ENCODE results near the gene IL2RA.
"Not testable (repeated sequence)": the region's sequence is repeated elsewhere in the genome, so short reads cannot be mapped to it uniquely, and the experiment has no call there.

Gene IL2RA

DNA sequence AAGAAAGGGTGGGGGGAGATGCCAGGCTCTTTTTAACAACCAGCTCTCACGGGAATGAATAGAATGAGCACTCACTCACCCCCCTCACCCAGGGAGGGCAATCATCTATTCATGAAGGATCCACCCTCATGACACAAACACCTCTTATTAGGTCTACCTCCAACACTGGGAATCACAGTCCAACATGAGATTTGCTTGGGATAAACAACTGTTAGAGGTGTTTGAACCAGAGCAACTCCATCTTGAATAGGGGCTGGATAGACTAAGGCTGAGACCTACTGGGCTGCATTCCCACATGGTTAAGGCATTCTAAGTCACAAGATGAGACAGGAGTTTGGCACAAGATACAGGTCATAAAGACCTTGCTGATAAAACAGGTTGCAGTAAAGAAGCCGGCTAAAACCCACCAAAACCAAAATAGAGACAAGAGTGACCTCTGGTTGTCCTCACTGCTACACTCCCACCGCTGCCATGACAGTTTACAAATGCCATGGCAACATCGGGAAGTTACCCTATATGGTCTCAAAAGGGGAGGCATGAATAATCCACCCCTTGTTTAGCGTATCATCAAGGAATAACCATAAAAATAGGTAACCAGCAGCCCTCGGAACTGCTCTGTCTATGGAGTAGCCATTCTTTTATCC lies 56.9 kb downstream of the IL2RA start:
- H3K9me3 ChIP-seq (ENCODE audit: insufficient read depth, low read depth, low read length); H3K27me3 ChIP-seq (ENCODE audit: insufficient read depth, low read length); H3K4me3 ChIP-seq (ENCODE audit: low read length); H3K4me1 ChIP-seq (ENCODE audit: insufficient read depth, low read length); H3K36me3 ChIP-seq (ENCODE audit: insufficient read depth, low read depth, low read length); H3K27ac ChIP-seq (ENCODE audit: low read length); H3K9ac ChIP-seq (ENCODE audit: low read depth, low read length): not testable (repeated sequence)

DNA sequence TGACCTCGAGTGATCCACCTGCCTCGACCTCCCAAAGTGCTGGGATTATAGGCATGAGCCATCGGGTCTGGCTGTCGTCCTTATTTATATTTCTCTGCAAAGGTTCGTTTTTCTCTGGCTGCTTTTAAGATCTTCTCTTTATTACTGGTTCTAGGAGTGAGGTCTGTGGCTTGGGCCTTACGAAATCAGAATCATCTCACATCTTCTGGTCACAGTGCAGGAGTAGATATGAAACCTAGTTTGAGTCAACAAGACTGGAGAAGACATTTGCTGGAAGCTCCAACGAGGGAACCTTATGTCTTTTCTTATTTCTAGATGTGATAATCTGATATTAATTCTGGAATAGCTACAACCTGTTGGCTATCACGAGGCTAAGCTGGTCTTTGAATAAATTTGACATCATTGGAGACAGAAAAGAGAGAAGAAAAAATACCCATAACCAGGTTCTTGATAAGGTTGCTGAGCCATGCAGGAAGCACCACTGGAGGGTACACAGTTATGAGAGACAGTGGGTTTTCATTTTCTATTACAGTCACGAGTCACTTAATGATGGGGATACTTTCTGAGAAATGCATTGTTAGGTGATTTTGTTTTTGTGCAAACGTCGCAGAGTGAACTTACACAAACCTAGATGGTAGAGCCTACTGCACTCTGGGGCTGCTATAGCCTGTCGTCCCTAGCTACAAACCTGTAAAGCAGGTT lies 59.2 kb downstream of the IL2RA start:
- Histone ChIP-seq H3K9me3 (ENCODE audit: insufficient read depth, low read depth, low read length) (peaks cover 6% of the 10 kb centered on the region), H3K4me1 (ENCODE audit: insufficient read depth, low read length) (no peaks in the 10 kb centered on the region), H3K36me3 (ENCODE audit: insufficient read depth, low read depth, low read length) (no peaks in the 10 kb centered on the region), H3K27ac (ENCODE audit: low read length) (no peak overlapping the region), H3K9ac (ENCODE audit: low read depth, low read length) (no peak overlapping the region), H3K27me3 (ENCODE audit: insufficient read depth, low read length) (no peaks in the 10 kb centered on the region), H3K4me3 (ENCODE audit: low read length) (no peak overlapping the region)

DNA sequence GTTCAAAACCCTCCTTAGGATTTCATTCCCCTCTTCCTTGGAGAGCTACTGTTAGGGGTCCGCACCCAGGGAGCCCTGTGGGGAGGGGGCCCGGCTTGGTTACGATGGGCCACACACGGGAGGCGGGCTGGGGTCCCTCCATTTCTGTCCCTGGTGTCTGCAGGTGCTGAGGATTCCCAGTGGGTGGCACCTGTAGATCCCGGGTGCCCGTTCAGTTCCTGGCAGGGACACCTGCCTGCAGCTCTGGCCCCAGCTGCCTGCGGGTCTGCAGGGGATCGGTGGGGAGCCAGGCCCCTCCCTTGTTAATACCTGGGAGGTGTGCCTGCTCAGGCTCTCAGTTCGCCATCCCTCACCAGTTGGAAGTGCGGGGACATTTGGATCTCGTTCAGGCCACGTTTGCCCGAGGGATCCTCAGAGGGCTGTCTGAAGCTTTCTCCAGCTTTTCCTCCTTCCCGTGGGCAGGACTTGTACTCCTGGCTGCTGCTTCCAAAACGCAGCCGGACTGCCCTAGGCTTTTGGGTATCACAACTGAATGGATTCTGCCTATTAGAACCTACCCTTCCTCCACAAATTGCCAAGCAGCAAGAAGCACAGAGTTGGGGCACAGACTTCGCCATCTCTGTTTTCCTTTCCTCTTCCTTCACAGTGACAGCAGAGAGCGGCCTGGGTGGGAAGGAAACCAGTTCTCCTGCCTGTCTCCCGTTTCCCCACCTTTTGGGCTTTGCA lies 62.6 kb downstream of the IL2RA start:
- Histone ChIP-seq H3K9me3 (ENCODE audit: insufficient read depth, low read depth, low read length) (no peaks in the 10 kb centered on the region), H3K4me3 (ENCODE audit: low read length) (no peak overlapping the region), H3K36me3 (ENCODE audit: insufficient read depth, low read depth, low read length) (no peaks in the 10 kb centered on the region), H3K4me1 (ENCODE audit: insufficient read depth, low read length) (peaks cover 10% of the 10 kb centered on the region; the same call in 1 of the 2 replicates), H3K9ac (ENCODE audit: low read depth, low read length) (no peak overlapping the region), H3K27ac (ENCODE audit: low read length) (no peak overlapping the region), H3K27me3 (ENCODE audit: insufficient read depth, low read length) (no peaks in the 10 kb centered on the region)

DNA sequence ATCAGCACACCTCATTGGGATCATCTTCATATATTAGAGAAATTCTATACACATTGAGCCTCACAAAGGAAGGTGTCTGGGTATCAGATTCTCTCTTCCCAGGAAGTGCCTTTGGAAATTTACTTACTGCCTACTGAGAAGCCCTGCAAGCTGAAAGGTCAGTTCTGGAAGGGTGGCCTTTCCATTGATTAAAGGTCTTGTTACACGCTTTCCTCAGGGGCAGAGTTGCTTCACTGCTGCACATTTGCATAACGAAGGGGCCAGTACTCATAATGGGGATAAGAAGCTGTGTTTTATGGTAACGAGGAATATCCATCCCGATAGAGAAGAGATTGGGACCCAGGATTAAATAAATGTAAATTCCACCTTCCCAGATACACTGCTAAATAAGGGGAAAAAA lies 65.5 kb downstream of the IL2RA start:
- no peaks in the 10 kb centered on the region for H3K36me3 ChIP-seq (ENCODE audit: insufficient read depth, low read depth, low read length)
- peaks cover 12% of the 10 kb centered on the region for H3K9me3 ChIP-seq (ENCODE audit: insufficient read depth, low read depth, low read length)
- peaks cover 10% of the 10 kb centered on the region; the same call in 1 of the 2 replicates for H3K4me1 ChIP-seq (ENCODE audit: insufficient read depth, low read length)
- no peak overlapping the region for H3K4me3 ChIP-seq (ENCODE audit: low read length)
- H3K9ac ChIP-seq (ENCODE audit: low read depth, low read length): no peak overlapping the region
- no peaks in the 10 kb centered on the region for H3K27me3 ChIP-seq (ENCODE audit: insufficient read depth, low read length)
- H3K27ac ChIP-seq (ENCODE audit: low read length): no peak overlapping the region

DNA sequence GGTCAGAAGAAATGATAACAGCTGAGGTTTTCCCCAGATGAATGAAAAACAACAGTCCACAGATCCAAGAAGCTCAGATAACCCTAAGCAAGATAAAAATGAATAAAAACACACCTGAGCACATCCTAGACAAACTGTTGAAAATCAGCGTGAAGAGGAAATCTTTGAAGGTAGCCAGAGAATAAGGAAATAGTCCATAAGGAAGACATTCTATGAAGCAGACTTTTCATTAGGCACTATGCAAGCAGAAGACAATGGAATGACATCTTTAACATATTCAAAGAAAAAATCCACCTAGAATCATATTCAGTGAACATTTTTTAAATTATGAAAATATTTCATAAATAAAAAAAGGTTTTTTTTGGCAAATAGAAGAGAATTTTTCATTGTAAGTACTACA lies 69.8 kb downstream of the IL2RA start:
- H3K4me3 ChIP-seq (ENCODE audit: low read length): no peak overlapping the region
- no peak overlapping the region for H3K9ac ChIP-seq (ENCODE audit: low read depth, low read length)
- no peak overlapping the region for H3K27ac ChIP-seq (ENCODE audit: low read length)
- H3K36me3 ChIP-seq (ENCODE audit: insufficient read depth, low read depth, low read length): no peaks in the 10 kb centered on the region
- H3K27me3 ChIP-seq (ENCODE audit: insufficient read depth, low read length): no peaks in the 10 kb centered on the region
- peaks cover 15% of the 10 kb centered on the region for H3K9me3 ChIP-seq (ENCODE audit: insufficient read depth, low read depth, low read length)
- peaks cover 10% of the 10 kb centered on the region; the same call in 1 of the 2 replicates for H3K4me1 ChIP-seq (ENCODE audit: insufficient read depth, low read length)

DNA sequence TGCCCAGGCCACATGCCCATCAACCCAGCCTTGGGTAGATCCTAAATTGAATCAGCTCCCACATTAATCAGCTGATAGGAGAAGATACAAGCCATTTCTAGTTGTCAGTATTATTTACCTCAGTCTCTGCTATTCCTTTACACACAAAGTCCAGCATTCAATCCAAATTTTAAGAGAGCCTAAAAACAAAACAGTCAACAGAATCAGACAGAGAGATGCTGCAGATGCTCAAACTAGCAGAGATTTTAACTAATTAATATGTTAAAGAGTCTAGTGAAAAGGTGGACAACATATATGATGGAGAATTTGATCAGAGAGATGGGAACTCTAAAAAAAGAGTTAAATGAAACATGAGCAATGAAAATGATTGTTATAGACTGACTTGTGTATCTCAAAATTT lies 70.5 kb downstream of the IL2RA start:
- H3K36me3 ChIP-seq (ENCODE audit: insufficient read depth, low read depth, low read length): no peaks in the 10 kb centered on the region
- peaks cover 15% of the 10 kb centered on the region for H3K9me3 ChIP-seq (ENCODE audit: insufficient read depth, low read depth, low read length)
- no peak overlapping the region for H3K27ac ChIP-seq (ENCODE audit: low read length)
- peaks cover 5% of the 10 kb centered on the region; the same call in 1 of the 2 replicates for H3K4me1 ChIP-seq (ENCODE audit: insufficient read depth, low read length)
- no peak overlapping the region for H3K4me3 ChIP-seq (ENCODE audit: low read length)
- no peak overlapping the region for H3K9ac ChIP-seq (ENCODE audit: low read depth, low read length)
- H3K27me3 ChIP-seq (ENCODE audit: insufficient read depth, low read length): no peaks in the 10 kb centered on the region

DNA sequence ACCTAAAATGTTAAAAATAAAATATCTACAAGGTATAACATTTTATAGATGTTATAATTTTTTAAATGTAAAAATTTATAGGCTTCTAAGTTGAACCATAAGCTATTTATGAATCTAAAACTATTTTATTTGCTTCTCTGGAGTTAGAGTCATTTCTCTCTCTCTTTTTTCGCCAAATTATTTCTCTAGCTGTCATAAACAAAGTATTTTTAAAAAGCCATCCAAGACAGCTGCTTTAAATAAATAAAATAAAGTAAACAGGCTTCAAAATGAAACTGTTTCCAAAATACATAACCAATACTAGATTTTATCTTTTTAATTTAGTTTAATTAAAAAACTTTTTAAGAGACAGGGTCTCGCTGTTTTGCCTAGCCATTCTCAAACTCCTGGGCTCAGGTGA lies 72.4 kb downstream of the IL2RA start:
- H3K27ac ChIP-seq (ENCODE audit: low read length): no peak overlapping the region
- no peaks in the 10 kb centered on the region for H3K36me3 ChIP-seq (ENCODE audit: insufficient read depth, low read depth, low read length)
- H3K27me3 ChIP-seq (ENCODE audit: insufficient read depth, low read length): no peaks in the 10 kb centered on the region
- no peak overlapping the region for H3K9ac ChIP-seq (ENCODE audit: low read depth, low read length)
- no peak overlapping the region for H3K4me3 ChIP-seq (ENCODE audit: low read length)
- peaks cover 15% of the 10 kb centered on the region for H3K9me3 ChIP-seq (ENCODE audit: insufficient read depth, low read depth, low read length)
- no peaks in the 10 kb centered on the region for H3K4me1 ChIP-seq (ENCODE audit: insufficient read depth, low read length)

DNA sequence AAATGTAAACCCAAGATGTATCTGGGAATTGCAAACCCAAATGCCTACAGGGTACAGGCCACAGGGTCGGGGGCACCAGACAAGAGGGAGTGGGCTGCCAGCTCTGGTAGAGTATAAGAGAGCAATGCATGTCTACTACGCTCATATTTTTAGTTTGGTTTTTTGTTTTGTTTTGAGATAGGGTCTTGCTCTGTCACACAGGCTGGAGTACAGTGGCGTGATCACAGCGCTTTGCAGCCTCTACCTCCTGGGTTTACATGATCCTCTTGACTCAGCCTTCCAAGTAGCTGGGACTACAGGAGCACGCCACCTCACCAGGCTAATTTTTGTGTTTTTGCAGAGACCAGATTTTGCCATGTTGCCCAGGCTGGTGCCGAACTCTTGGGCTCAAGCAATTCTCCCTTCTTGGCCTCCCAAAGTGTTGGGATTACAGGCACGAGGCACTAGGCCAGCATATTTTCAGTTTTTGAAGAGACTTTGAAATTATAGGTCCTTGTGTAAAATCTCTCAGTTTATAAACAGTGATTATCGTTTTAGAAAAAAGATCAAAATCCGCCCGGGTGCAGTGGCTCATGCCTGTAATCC lies 73.7 kb downstream of the IL2RA start:
- Histone ChIP-seq H3K4me1 (ENCODE audit: insufficient read depth, low read length) (no peaks in the 10 kb centered on the region), H3K27me3 (ENCODE audit: insufficient read depth, low read length) (no peaks in the 10 kb centered on the region), H3K27ac (ENCODE audit: low read length) (no peak overlapping the region), H3K4me3 (ENCODE audit: low read length) (no peak overlapping the region), H3K9ac (ENCODE audit: low read depth, low read length) (no peak overlapping the region), H3K36me3 (ENCODE audit: insufficient read depth, low read depth, low read length) (no peaks in the 10 kb centered on the region), H3K9me3 (ENCODE audit: insufficient read depth, low read depth, low read length) (peaks cover 12% of the 10 kb centered on the region)

DNA sequence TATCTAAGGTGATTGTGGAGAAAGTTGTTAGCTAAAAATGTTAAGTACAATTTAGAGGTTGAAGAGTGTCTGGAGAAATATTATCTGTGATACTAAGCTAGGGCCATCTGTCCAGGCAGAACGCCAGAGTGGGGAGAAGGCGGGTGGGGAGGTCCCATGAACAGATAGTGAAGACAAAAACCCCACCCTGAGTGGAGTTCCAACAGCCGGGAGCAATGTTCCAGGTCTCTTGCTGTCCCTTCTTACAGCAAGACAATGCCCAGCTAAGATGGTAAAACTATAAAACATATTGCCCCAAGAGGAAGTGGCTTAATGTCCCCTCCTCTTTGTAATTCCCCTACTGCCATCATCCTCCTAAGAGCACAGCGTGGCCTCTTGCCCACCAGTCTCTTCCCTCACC lies 74.4 kb downstream of the IL2RA start:
- no peak overlapping the region for H3K9ac ChIP-seq (ENCODE audit: low read depth, low read length)
- no peaks in the 10 kb centered on the region for H3K27me3 ChIP-seq (ENCODE audit: insufficient read depth, low read length)
- H3K4me1 ChIP-seq (ENCODE audit: insufficient read depth, low read length): no peaks in the 10 kb centered on the region
- H3K9me3 ChIP-seq (ENCODE audit: insufficient read depth, low read depth, low read length): peaks cover 12% of the 10 kb centered on the region
- H3K36me3 ChIP-seq (ENCODE audit: insufficient read depth, low read depth, low read length): no peaks in the 10 kb centered on the region
- H3K4me3 ChIP-seq (ENCODE audit: low read length): no peak overlapping the region
- no peak overlapping the region for H3K27ac ChIP-seq (ENCODE audit: low read length)

DNA sequence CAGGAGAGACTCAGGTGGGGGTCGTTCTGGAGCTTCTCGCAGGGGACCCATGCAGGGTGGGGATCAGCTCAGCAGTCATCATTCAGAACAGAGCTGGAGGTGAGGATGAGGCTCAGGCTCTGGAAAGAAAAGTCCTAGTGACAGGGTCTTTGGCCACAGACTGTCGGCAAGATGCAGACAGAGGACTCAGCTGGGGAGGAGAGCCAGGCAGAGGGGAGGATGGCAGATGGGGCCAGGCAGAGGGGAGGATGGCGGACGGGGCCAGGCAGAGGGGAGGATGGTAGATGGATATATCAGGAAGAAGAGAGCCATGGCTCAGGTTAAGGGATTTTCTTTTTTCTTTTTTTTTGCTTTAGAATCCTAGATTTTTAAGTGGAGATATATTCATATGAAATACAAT lies 77.1 kb downstream of the IL2RA start:
- Histone ChIP-seq H3K4me1 (ENCODE audit: insufficient read depth, low read length) (no peaks in the 10 kb centered on the region), H3K27me3 (ENCODE audit: insufficient read depth, low read length) (peaks cover 19% of the 10 kb centered on the region), H3K9ac (ENCODE audit: low read depth, low read length) (no peak overlapping the region), H3K27ac (ENCODE audit: low read length) (no peak overlapping the region), H3K4me3 (ENCODE audit: low read length) (no peak overlapping the region), H3K36me3 (ENCODE audit: insufficient read depth, low read depth, low read length) (no peaks in the 10 kb centered on the region), H3K9me3 (ENCODE audit: insufficient read depth, low read depth, low read length) (no peaks in the 10 kb centered on the region)

DNA sequence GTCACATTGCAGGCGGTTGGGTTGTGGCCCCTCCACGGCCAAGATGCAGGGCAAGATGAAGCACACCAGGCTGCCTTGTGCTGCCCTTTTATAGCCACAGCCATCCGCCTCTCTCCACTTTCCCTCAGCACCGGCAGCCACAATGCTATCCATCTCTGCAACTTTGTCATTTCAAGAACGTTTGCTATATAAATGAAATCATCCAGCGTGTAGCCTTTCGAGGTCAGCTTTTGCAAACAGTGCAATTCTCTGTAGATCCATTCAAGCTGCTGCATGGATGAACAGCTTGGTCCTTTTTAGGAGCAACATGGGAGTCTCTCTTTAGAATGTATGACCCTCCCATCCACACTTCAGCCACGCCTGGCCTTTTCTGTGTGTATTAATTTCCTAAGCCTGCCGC lies 78.4 kb downstream of the IL2RA start:
- H3K27ac ChIP-seq (ENCODE audit: low read length): no peak overlapping the region
- H3K27me3 ChIP-seq (ENCODE audit: insufficient read depth, low read length): peaks cover 30% of the 10 kb centered on the region
- no peaks in the 10 kb centered on the region for H3K36me3 ChIP-seq (ENCODE audit: insufficient read depth, low read depth, low read length)
- H3K4me1 ChIP-seq (ENCODE audit: insufficient read depth, low read length): no peaks in the 10 kb centered on the region
- H3K9me3 ChIP-seq (ENCODE audit: insufficient read depth, low read depth, low read length): no peaks in the 10 kb centered on the region
- H3K4me3 ChIP-seq (ENCODE audit: low read length): no peak overlapping the region
- no peak overlapping the region for H3K9ac ChIP-seq (ENCODE audit: low read depth, low read length)

All from iPS-20b (cell line).